GM12801 (cell line): ENCODE results near the gene C16orf90.

Experiments
- TF ChIP-seq, protein P1 (sequence below): IDR thresholded peaks from one replicate; pipeline ENCODE4 v1.5.1; 2011; ENCODE audit warnings: control low read depth; ENCODE audit not compliant: insufficient read length; ENCODE audit errors: extremely low read depth

The C16orf90 gene

DNA sequence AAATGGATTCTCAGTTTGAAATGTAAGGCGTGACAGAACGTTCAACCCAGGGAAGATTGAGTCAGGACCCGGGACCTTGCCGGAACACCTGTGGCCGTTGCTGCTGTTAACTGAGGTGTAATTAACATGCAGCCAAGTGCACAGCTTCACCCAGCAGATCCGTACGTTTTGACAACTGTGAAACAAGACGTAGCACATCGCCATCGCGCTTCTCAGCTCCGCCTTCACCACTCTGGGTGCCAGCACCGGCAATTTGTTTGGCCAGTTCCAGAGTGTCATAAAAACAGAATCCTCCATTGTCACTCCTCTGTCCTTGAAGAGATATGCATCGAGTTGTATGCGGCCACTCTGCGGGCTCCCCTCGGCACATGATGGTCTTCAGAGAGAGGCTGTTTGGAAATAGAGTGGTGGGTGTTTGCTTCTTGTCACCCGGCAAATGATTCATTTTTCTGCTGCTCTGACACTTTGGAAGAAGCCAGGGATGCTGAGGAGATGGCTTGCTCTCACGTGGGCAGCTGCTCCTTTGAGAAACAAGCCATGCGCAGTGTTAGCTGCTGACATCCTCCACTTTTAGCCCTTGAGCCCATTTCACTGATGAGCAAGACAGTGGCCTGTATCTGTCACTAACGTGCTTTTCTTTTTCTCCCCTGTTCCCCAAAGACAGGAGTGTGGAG is 29.2 kb downstream of the C16orf90 start:
- TF ChIP-seq, protein P1, sequence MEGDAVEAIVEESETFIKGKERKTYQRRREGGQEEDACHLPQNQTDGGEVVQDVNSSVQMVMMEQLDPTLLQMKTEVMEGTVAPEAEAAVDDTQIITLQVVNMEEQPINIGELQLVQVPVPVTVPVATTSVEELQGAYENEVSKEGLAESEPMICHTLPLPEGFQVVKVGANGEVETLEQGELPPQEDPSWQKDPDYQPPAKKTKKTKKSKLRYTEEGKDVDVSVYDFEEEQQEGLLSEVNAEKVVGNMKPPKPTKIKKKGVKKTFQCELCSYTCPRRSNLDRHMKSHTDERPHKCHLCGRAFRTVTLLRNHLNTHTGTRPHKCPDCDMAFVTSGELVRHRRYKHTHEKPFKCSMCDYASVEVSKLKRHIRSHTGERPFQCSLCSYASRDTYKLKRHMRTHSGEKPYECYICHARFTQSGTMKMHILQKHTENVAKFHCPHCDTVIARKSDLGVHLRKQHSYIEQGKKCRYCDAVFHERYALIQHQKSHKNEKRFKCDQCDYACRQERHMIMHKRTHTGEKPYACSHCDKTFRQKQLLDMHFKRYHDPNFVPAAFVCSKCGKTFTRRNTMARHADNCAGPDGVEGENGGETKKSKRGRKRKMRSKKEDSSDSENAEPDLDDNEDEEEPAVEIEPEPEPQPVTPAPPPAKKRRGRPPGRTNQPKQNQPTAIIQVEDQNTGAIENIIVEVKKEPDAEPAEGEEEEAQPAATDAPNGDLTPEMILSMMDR = no peak

- TF ChIP-seq, protein P1 = no peak
These were observed 30.0 kb downstream of the C16orf90 start for GRCh38 chr16:3465301-3465700.

- TF ChIP-seq, protein P1 = no peak
These were observed 34.1 kb downstream of the C16orf90 start for GRCh38 chr16:3461151-3461550.

- TF ChIP-seq, protein P1 = no peak
These were observed 34.7 kb downstream of the C16orf90 start for GRCh38 chr16:3460585-3460984.

GRCh38 chr16:3460121-3460520 is 35.2 kb downstream of the C16orf90 start:
- TF ChIP-seq, protein P1 = no peak

GRCh38 chr16:3459401-3460090 is 35.7 kb downstream of the C16orf90 start:
- TF ChIP-seq, protein P1 = no peak

GRCh38 chr16:3458852-3459361 is 36.4 kb downstream of the C16orf90 start:
- TF ChIP-seq, protein P1 = no peak
